Stomach (tissue), 4 donors: ENCODE data around the gene CTNND2.

Source experiments
- EP300 ChIP-seq: sonication (generic); formaldehyde crosslinking; IDR thresholded peaks from one replicate; pipeline ENCODE4 v1.6.1; 2017; ENCODE audit warnings: antibody characterized with exemption
- POLR2AphosphoS5 ChIP-seq, 3 donors: sonication (generic); formaldehyde crosslinking; IDR thresholded peaks; one replicate each; pipeline ENCODE4 v1.6.1; 2016; ENCODE audit warnings: antibody characterized with exemption in 3 of 3
- TF ChIP-seq, protein P1 (sequence below), 7 experiments: fragments of 450-650 bp in 4 of 7; fragments of 200-600 bp in 3 of 7; sonication (generic) in 3 of 7; IDR thresholded peaks; one replicate each; pipeline ENCODE4 v1.5.1; 2016 to 2019; ENCODE audit warnings: antibody characterized with exemption in 7 of 7, control low read depth in 2 of 7, mild to moderate bottlenecking in 1 of 7

DNA sequence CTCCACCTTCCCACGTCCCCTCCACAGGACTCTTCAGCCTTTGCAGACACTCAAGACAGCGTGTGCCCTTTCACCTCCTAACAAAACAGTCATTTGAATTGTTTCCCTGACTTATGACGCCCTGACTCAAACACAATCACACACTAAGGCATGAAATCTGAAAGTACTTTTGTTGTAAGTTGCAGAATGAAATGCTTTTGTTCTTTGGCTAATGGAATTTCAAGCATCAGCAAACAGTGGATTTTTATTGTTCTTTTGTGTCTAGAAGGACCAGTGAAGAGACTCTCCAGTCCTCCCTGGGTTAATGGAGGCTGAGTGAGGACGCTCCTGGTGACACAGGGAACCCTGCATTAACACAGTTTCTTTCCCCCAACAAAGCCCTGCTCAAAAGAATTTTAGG lies 380.1 kb downstream of the CTNND2 start:
- TF ChIP-seq, protein P1, sequence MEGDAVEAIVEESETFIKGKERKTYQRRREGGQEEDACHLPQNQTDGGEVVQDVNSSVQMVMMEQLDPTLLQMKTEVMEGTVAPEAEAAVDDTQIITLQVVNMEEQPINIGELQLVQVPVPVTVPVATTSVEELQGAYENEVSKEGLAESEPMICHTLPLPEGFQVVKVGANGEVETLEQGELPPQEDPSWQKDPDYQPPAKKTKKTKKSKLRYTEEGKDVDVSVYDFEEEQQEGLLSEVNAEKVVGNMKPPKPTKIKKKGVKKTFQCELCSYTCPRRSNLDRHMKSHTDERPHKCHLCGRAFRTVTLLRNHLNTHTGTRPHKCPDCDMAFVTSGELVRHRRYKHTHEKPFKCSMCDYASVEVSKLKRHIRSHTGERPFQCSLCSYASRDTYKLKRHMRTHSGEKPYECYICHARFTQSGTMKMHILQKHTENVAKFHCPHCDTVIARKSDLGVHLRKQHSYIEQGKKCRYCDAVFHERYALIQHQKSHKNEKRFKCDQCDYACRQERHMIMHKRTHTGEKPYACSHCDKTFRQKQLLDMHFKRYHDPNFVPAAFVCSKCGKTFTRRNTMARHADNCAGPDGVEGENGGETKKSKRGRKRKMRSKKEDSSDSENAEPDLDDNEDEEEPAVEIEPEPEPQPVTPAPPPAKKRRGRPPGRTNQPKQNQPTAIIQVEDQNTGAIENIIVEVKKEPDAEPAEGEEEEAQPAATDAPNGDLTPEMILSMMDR (IDR thresholded peaks at IDR 0.05), result no peak
- TF ChIP-seq POLR2AphosphoS5 (IDR thresholded peaks at IDR 0.05), result no peak
- TF ChIP-seq EP300, result no peak
